D721Med (cell line): ENCODE measurements around the gene ADAMTS7.
"Not testable (repeated sequence)": the region's sequence is repeated elsewhere in the genome, so short reads cannot be mapped to it uniquely, and the experiment has no call there.

Experiments
- DNase-seq: peaks from one replicate; pipeline ENCODE4 v3.0.0; 2011; ENCODE audit warnings: low spot score; ENCODE audit not compliant: insufficient read length
- FAIRE-seq: peaks from 2 replicates; lab custom pipeline; 2011; peaks lifted over from hg19 to GRCh38; lab: Jason Lieb, UNC
- TF ChIP-seq, protein P1 (sequence below): IDR thresholded peaks from 2 replicates; pipeline ENCODE4 v1.5.1; 2012; ENCODE audit warnings: mild to moderate bottlenecking, control low read depth; ENCODE audit not compliant: insufficient read depth; ENCODE audit errors: missing control alignments

ADAMTS7 gene

DNA sequence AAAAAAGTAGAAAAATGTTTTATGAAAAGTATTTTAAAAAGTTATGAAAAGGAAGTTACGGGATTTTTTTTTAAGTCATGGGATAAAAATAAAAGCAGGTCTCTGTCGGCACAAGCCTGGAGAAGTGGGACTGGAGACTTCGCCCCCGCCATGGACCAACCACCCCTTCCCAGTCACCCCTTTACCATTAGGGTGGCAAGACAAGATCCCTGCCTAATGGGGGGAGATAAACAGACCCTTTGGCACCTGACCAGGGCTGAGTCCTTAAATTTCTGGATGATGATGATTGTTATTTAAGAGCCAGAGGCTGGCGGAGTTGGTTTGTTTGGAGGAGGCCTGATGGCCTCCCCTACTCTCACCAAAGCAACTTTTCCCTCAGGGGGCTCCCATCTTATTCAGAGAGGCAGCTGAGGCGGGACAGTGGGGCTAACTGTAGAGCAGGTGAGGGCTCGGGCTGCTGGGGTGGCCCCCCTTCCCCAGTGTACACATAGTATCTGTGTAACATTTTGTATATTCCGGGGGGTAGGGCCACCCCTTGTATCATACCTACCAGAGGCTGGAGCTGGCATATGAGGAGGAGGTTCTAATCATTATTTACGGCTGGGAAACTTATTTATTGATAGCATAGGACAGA lies 74.0 kb downstream of the ADAMTS7 start:
- TF ChIP-seq, protein P1, sequence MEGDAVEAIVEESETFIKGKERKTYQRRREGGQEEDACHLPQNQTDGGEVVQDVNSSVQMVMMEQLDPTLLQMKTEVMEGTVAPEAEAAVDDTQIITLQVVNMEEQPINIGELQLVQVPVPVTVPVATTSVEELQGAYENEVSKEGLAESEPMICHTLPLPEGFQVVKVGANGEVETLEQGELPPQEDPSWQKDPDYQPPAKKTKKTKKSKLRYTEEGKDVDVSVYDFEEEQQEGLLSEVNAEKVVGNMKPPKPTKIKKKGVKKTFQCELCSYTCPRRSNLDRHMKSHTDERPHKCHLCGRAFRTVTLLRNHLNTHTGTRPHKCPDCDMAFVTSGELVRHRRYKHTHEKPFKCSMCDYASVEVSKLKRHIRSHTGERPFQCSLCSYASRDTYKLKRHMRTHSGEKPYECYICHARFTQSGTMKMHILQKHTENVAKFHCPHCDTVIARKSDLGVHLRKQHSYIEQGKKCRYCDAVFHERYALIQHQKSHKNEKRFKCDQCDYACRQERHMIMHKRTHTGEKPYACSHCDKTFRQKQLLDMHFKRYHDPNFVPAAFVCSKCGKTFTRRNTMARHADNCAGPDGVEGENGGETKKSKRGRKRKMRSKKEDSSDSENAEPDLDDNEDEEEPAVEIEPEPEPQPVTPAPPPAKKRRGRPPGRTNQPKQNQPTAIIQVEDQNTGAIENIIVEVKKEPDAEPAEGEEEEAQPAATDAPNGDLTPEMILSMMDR = no peak
- DNase-seq = no peak
- no peak for FAIRE-seq

DNA sequence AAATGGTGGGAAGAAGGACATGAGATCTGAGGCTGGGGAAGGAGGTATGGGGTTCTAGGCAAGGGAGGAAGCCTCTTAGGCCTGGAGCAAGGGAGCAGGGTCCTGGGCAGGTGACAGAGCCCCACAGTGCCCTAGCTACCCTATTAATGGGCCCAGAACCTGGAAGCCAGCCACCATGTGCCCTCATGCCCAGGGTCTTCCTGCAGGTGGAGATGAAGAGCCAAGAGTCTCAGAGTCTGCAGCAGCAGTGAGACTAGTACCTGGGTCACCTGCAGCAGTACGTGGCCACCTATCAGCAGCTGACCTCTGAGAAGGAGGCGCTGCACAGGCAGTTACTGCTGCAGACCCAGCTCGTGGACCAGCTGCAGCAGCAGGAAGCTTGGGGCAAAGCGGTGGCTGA lies 75.0 kb downstream of the ADAMTS7 start:
- FAIRE-seq, DNase-seq: not testable (repeated sequence)

DNA sequence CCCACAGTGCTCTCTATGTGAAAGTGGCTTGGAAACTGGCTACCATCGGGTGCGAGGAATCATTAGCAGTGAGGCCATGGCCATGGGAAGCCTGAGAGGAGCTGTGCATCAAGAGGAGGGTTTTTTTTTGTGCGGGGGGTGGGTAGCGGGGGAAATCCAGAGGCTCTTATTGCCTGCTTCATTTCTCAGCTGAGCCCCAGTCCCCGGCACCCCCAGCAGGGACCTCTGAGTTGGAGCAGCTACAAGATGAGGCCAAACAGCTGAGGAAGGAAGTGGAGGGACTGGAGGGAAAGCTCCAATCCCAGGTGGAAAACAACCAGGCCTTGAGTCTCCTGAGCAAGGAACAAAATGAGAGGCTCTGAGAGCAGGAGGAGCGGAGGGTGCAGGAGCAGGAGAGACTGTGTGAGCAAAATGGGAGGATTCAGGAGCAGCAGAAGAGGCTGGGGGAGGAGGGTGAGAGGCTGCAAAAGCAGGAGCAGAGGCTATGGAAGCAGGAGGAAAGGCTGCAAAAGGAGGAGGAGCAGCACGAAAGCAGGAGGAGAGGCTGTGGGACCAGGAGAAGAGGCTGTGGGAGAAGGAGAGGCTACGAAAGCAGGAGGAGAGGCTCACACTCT lies 76.7 kb downstream of the ADAMTS7 start:
- DNase-seq = no peak
- FAIRE-seq = no peak
- TF ChIP-seq, protein P1 = no peak

DNA sequence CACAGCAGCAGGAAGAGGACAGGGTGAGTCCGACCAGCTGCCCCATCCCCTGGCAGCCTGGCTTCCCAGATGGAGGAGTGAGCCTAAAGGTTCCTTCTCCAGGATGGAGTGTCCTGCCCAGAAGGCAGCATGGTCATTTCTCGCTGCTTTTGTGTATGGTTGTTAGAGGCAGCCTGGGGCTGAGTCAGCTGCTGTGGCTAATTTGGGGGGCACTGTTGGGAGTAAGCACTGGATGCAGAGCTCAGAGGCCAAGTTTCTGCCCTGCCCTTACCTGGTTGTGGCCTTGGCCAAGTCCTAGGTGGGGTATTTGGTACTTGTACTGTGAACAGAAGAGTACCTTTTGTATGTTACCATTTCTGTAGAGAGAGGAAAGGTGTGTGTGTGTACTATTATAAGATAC lies 78.6 kb downstream of the ADAMTS7 start:
- FAIRE-seq (no peak), DNase-seq (no peak)
- TF ChIP-seq, protein P1 = no peak

DNA sequence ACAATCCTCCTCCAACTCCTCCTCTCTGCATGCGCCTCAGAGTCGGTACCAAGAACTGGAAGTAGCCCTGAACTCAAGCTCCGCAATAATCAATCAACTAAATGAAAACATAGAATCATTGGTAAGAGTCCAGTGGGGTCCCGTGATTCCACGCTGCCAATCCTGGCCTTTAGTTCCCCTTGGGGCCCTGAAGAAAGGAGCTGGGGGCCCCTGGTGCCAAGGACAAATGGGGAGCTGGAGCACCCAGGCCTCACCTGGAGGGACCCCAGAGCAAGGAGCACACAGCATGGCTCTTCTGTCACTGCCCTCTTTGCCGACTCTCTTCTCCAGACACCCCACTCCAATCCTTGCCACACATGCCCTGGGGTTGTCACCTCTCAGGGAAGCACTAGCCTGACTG lies 80.3 kb downstream of the ADAMTS7 start:
- DNase-seq (no peak), FAIRE-seq (no peak)
- TF ChIP-seq, protein P1 = no peak

DNA sequence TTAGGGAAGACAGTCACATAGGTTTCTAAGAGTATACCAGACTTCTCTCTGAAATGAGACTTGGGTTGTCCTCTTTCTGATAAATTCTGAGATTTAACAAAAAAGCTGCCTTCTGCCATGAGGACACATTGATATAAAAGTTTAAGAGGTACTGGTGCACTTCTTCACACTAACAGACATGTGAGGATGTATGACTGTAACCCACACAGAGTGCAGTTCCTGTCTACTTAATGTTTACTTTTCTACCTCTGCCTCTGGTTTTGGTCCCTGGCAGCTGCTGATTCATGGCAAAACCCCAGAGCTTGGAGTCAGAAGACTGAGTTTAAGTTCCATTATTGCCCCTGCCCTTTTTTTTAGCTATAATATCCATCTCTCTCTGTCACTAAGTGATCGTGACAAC lies 82.8 kb downstream of the ADAMTS7 start:
- not testable (repeated sequence) for DNase-seq, FAIRE-seq

- TF ChIP-seq, protein P1 = no peak
- no peak for FAIRE-seq
- DNase-seq = no peak
Measured at GRCh38 chr15:78727561-78727960, 83.7 kb downstream of the ADAMTS7 start.

- FAIRE-seq (no peak), DNase-seq (no peak)
- TF ChIP-seq, protein P1 = no peak
Measured at GRCh38 chr15:78726870-78727551, 84.3 kb downstream of the ADAMTS7 start.

- FAIRE-seq, DNase-seq: not testable (repeated sequence)
Measured at GRCh38 chr15:78719819-78720450, 91.3 kb downstream of the ADAMTS7 start.
